H9 (cell line): Measurements from ENCODE around the gene ARPC5. TPM values are rescaled to one million over a fixed set of nuclear protein-coding genes. Genes with fewer than 3 reads are reported as not detected.

Experiments
- DNase-seq: peaks from one replicate; pipeline ENCODE4 v3.0.0-alpha.2; 2017
- H2AFZ ChIP-seq: one replicate; pipeline ENCODE4 v1.6.1; 2013; ENCODE audit warnings: mild to moderate bottlenecking, low read length, control low read depth, moderate library complexity
- H2AK5ac ChIP-seq: 2 replicates; pipeline ENCODE4 v1.6.1; 2013; ENCODE audit warnings: low read length, control low read depth, mixed read lengths; ENCODE audit not compliant: insufficient read length
- H2BK120ac ChIP-seq: one replicate; pipeline ENCODE4 v1.6.1; 2013; ENCODE audit warnings: low read depth, mild to moderate bottlenecking, low read length, control low read depth, inconsistent platforms; ENCODE audit not compliant: poor library complexity, severe bottlenecking
- H2BK12ac ChIP-seq: 2 replicates; pipeline ENCODE4 v1.6.1; 2013; ENCODE audit warnings: low read length, control low read depth, mixed read lengths, low read depth; ENCODE audit not compliant: insufficient read length
- H2BK15ac ChIP-seq: 2 replicates; pipeline ENCODE4 v1.6.1; 2013; ENCODE audit warnings: low read depth, low read length, control low read depth
- H2BK20ac ChIP-seq: one replicate; pipeline ENCODE4 v1.6.1; 2013; ENCODE audit warnings: low read depth, mild to moderate bottlenecking, low read length, control low read depth, inconsistent platforms; ENCODE audit not compliant: poor library complexity, severe bottlenecking
- H2BK5ac ChIP-seq: 2 replicates; pipeline ENCODE4 v1.6.1; 2013; ENCODE audit warnings: low read length, control low read depth, mixed read lengths; ENCODE audit not compliant: insufficient read length
- H3K14ac ChIP-seq: 2 replicates; pipeline ENCODE4 v1.6.1; 2013; ENCODE audit warnings: low read length, control low read depth; ENCODE audit not compliant: insufficient read depth
- H3K18ac ChIP-seq: 2 replicates; pipeline ENCODE4 v1.6.1; 2013; ENCODE audit warnings: low read depth, mild to moderate bottlenecking, mixed read lengths, low read length, control low read depth; ENCODE audit not compliant: insufficient read length
- H3K23ac ChIP-seq: 2 replicates; pipeline ENCODE4 v1.6.1; 2013; ENCODE audit warnings: low read length, control low read depth, mixed read lengths, low read depth; ENCODE audit not compliant: insufficient read length
- H3K23me2 ChIP-seq: 2 replicates; pipeline ENCODE4 v1.6.1; 2013; ENCODE audit warnings: low read depth, mild to moderate bottlenecking, mixed read lengths, low read length, control low read depth; ENCODE audit not compliant: insufficient read length, poor library complexity, severe bottlenecking
- H3K27ac ChIP-seq: 2 replicates; pipeline ENCODE4 v1.5.1; 2013; ENCODE audit warnings: low read length, control low read depth, mixed read lengths, low read depth; ENCODE audit not compliant: insufficient read length
- H3K27me3 ChIP-seq: 2 replicates; pipeline ENCODE4 v1.6.1; 2013; ENCODE audit warnings: low read length, control low read depth, inconsistent platforms; ENCODE audit not compliant: insufficient read depth
- H3K4ac ChIP-seq: 2 replicates; pipeline ENCODE4 v1.6.1; 2013; ENCODE audit warnings: low read depth, mild to moderate bottlenecking, control low read depth, inconsistent platforms, low read length, moderate library complexity
- H3K4me1 ChIP-seq: 2 replicates; pipeline ENCODE4 v1.6.1; 2013; ENCODE audit warnings: low read length, control low read depth, inconsistent platforms; ENCODE audit not compliant: insufficient read depth
- H3K4me2 ChIP-seq: 2 replicates; pipeline ENCODE4 v1.6.1; 2013; ENCODE audit warnings: low read length, control low read depth, mixed read lengths; ENCODE audit not compliant: insufficient read length, insufficient read depth
- H3K56ac ChIP-seq: 2 replicates; pipeline ENCODE4 v1.6.1; 2013; ENCODE audit warnings: low read depth, mild to moderate bottlenecking, mixed read lengths, low read length, control low read depth; ENCODE audit not compliant: insufficient read length
- H3K79me1 ChIP-seq: 2 replicates; pipeline ENCODE4 v1.6.1; 2013; ENCODE audit warnings: low read depth, mild to moderate bottlenecking, moderate library complexity, low read length, control low read depth, inconsistent platforms; ENCODE audit not compliant: insufficient read depth, poor library complexity, severe bottlenecking
- H3K79me2 ChIP-seq: 2 replicates; pipeline ENCODE4 v1.6.1; 2013; ENCODE audit warnings: low read length, control low read depth, inconsistent platforms; ENCODE audit not compliant: insufficient read depth
- H3K9ac ChIP-seq: 2 replicates; pipeline ENCODE4 v1.6.1; 2013; ENCODE audit warnings: low read length, control low read depth, mixed read lengths; ENCODE audit not compliant: insufficient read length; ENCODE audit errors: extremely low read depth
- H3K9me3 ChIP-seq: one replicate; pipeline ENCODE4 v1.6.1; 2013; ENCODE audit warnings: low read depth, low read length, inconsistent platforms; ENCODE audit not compliant: control insufficient read depth
- H3T11ph ChIP-seq: one replicate; pipeline ENCODE4 v1.6.1; 2013; ENCODE audit warnings: mild to moderate bottlenecking, low read length, control low read depth, inconsistent platforms
- H4K20me1 ChIP-seq: one replicate; pipeline ENCODE4 v1.6.1; 2013; ENCODE audit not compliant: control insufficient read depth, insufficient read length, insufficient read depth
- H4K5ac ChIP-seq: 2 replicates; pipeline ENCODE4 v1.6.1; 2013; ENCODE audit warnings: low read depth, mild to moderate bottlenecking, mixed read lengths, low read length, control low read depth; ENCODE audit not compliant: insufficient read length
- H4K8ac ChIP-seq: replicated peaks from 2 replicates; pipeline ENCODE4 v1.6.1; 2013; ENCODE audit warnings: low read length, control low read depth, mixed read lengths, low read depth; ENCODE audit not compliant: insufficient read length
- H4K91ac ChIP-seq: 2 replicates; pipeline ENCODE4 v1.6.1; 2013; ENCODE audit warnings: low read depth, mild to moderate bottlenecking, moderate library complexity, mixed read lengths, low read length, control low read depth; ENCODE audit not compliant: insufficient read length
- H3K27ac Mint-ChIP-seq, 3 experiments: 2 replicates in 2 of 3; 3 replicates in 1 of 3; pipeline ENCODE4 v1.8.0; 2020 to 2021; ENCODE audit warnings: mixed read lengths in 3 of 3, mild to moderate bottlenecking in 1 of 3, moderate library complexity in 1 of 3
- H3K27me3 Mint-ChIP-seq: 2 replicates; pipeline ENCODE4 v1.8.0; 2021; ENCODE audit warnings: low read depth, mild to moderate bottlenecking, moderate library complexity, mixed read lengths
- H3K36me3 Mint-ChIP-seq, 3 experiments: 2 replicates in 2 of 3; 3 replicates in 1 of 3; pipeline ENCODE4 v1.8.0; 2020 to 2021; ENCODE audit warnings: low read depth in 3 of 3, mixed read lengths in 3 of 3; ENCODE audit not compliant: insufficient read depth in 1 of 3
- H3K4me1 Mint-ChIP-seq, 2 experiments: 2 replicates each; pipeline ENCODE4 v1.8.0; 2020; ENCODE audit warnings: mixed read lengths in 2 of 2
- H3K4me3 Mint-ChIP-seq, 2 experiments: 2 replicates in 1 of 2; 3 replicates in 1 of 2; pipeline ENCODE4 v1.8.0; 2020 to 2021; ENCODE audit warnings: mild to moderate bottlenecking in 2 of 2, mixed read lengths in 2 of 2, moderate library complexity in 1 of 2
- H3K9me3 Mint-ChIP-seq, 2 experiments: 2 replicates in 1 of 2; 3 replicates in 1 of 2; pipeline ENCODE4 v1.8.0; 2020; ENCODE audit warnings: mild to moderate bottlenecking in 2 of 2, mixed read lengths in 2 of 2, moderate library complexity in 1 of 2
- CTCF ChIP-seq: fragments of 200-600 bp; sonication (generic); conservative IDR thresholded peaks from 3 replicates; pipeline ENCODE4 v1.8.0; 2021; ENCODE audit warnings: antibody characterized with exemption, mild to moderate bottlenecking
- WGBS: extraction: QIAGEN DNeasy Blood & Tissue Kit; methylation state at CpG from one replicate; pipeline ENCODE4 v1.1.7; 2013; ENCODE audit warnings: missing lambda C conversion rate, low lambda C conversion rate, mixed read lengths; ENCODE audit not compliant: insufficient read length; ENCODE audit errors: extremely low coverage; 5-methylcytosine and 5-hydroxymethylcytosine counted together
- total RNA-seq: library from RNA; stranded (reverse); gene quantifications from 2 replicates; pipeline ENCODE4 v1.2.1, GENCODE V29; 2021

Gene ARPC5
- total RNA-seq, 1 experiment from 2014 or later, result 67.7 TPM

- Mint-ChIP-seq H3K4me3 (peak overlapping the region; percentile 99 to 100), H3K27me3 (peaks cover 14% of the 10 kb centered on the region), H3K27ac (peak overlapping the region in 2 of 3 experiments; percentile 69 to 93; a peak in 3 of 7 replicates), H3K9me3 (no peaks in the 10 kb centered on the region), H3K4me1 (peaks cover 35 to 36% of the 10 kb centered on the region in 2 experiments), H3K36me3 (peaks cover 8 to 14% (median 13%) of the 10 kb centered on the region in 3 experiments; a peak in 6 of 7 replicates)
- Histone ChIP-seq H4K8ac (no peak overlapping the region), H2BK20ac (no peak overlapping the region), H2BK120ac (no peak overlapping the region), H3K23me2 (peaks cover 4% of the 10 kb centered on the region), H4K91ac (no peak overlapping the region), H2AK5ac (no peak overlapping the region), H3K18ac (peak overlapping the region; percentile 31), H3T11ph (no peak overlapping the region), H2BK15ac (no peak overlapping the region), H3K79me2 (no peaks in the 10 kb centered on the region), H3K79me1 (no peaks in the 10 kb centered on the region), H3K27me3 (no peaks in the 10 kb centered on the region; the same call in 1 of the 2 replicates), H3K9me3 (no peaks in the 10 kb centered on the region), H2BK12ac (no peak overlapping the region), H3K14ac (no peak overlapping the region), H3K4me2 (peak overlapping the region; percentile 57), H3K27ac (no peak overlapping the region), H2AFZ (no peak overlapping the region), H3K4ac (no peak overlapping the region), H3K9ac (peak overlapping the region; percentile 48), H4K20me1 (no peaks in the 10 kb centered on the region), H4K5ac (no peak overlapping the region), H3K23ac (no peak overlapping the region), H2BK5ac (no peak overlapping the region), H3K4me1 (no peaks in the 10 kb centered on the region), H3K56ac (no peak overlapping the region)
- DNase-seq, result no peak
- no CpG with 5 or more reads among the region's 10 CpGs for WGBS
- no peak for TF ChIP-seq CTCF
Measured at GRCh38 chr1:183634429-183635065, 1.0 kb downstream of the ARPC5 start.
